RWPE1 (cell line): ENCODE results near the gene RMRP.
A peak's percentile ranks its signal among the peaks of the same experiment; 100 is the strongest.
"Not testable (repeated sequence)": the region's sequence is repeated elsewhere in the genome, so short reads cannot be mapped to it uniquely, and the experiment has no call there.

Source experiments
- CTCF ChIA-PET: fragments of 350-600 bp; sonication (Branson Sonifier 250); formaldehyde crosslinking; extraction: SDS; loops from one replicate; lab custom pipeline; 2021; lab: Yijun Ruan, JAX
- POLR2A ChIA-PET: fragments of 400-600 bp; formaldehyde crosslinking; extraction: SDS; loops from one replicate; lab custom pipeline; 2020; ENCODE audit warnings: antibody characterized with exemption; ENCODE audit not compliant: low non-redundant PET; lab: Yijun Ruan, JAX
- DNase-seq: peaks from one replicate; pipeline ENCODE4 v3.0.0; 2012; ENCODE audit warnings: low spot score
- H3K27ac ChIP-seq: fragments of 450-650 bp; 2 replicates; pipeline ENCODE4 v1.5.1; 2017
- CTCF ChIP-seq: fragments of 450-650 bp; conservative IDR thresholded peaks from 2 replicates; pipeline ENCODE4 v1.5.1; 2017; ENCODE audit warnings: low read depth, mild to moderate bottlenecking

The RMRP gene

GRCh38 chr9:35618325-35618727, 39.5 kb downstream of the RMRP start, which contains the start of gene CD72:
Gene CD72, minus strand, starts transcription at chr9:35618413. Its CDS starts 110 bp downstream, at chr9:35618303.
- no peak for DNase-seq
- CTCF ChIA-PET, result no interaction called here
- no peak for TF ChIP-seq CTCF
- POLR2A ChIA-PET, result no interaction called here
- no peak within 1 kb of the TSS for H3K27ac ChIP-seq

- ChIA-PET CTCF (interaction anchor here (0.6 kb wide), 1 partner anchor 40 kb away, joined by 3 read pairs; the partner anchor contains the start of gene RMRP), POLR2A (no interaction called here)
- no peak for TF ChIP-seq CTCF
- no peak for DNase-seq
- H3K27ac ChIP-seq, result no peak overlapping the region
These were observed 40.3 kb downstream of the RMRP start for GRCh38 chr9:35617548-35617947.

GRCh38 chr9:35616681-35617459, 40.9 kb downstream of the RMRP start:
- ChIA-PET CTCF (interaction anchor here (0.6 kb wide), 1 partner anchor 41 kb away, joined by 3 read pairs; the partner anchor contains the start of gene RMRP), POLR2A (no interaction called here)
- DNase-seq, result peak; percentile 46
- no peak for TF ChIP-seq CTCF
- no peak overlapping the region for H3K27ac ChIP-seq

GRCh38 chr9:35615981-35616680, 41.7 kb downstream of the RMRP start:
- ChIA-PET CTCF (interaction anchor here (0.6 kb wide), 1 partner anchor 20 kb away, joined by 3 read pairs; no protein-coding TSS in a partner anchor), POLR2A (no interaction called here)
- H3K27ac ChIP-seq, result no peak overlapping the region
- DNase-seq, result no peak
- no peak for TF ChIP-seq CTCF

GRCh38 chr9:35612843-35613242, 45.0 kb downstream of the RMRP start:
- no peak for TF ChIP-seq CTCF
- H3K27ac ChIP-seq, result no peak overlapping the region
- no peak for DNase-seq
- CTCF ChIA-PET, result interaction anchor here (0.7 kb wide), 1 partner anchor 84 kb away, joined by 3 read pairs; no protein-coding TSS in a partner anchor
- POLR2A ChIA-PET, result no interaction called here

GRCh38 chr9:35612066-35612465, 45.8 kb downstream of the RMRP start:
- CTCF ChIA-PET, result interaction anchor here (0.7 to 0.9 kb wide), 2 partner anchors 85 to 92 kb away, joined by 3 read pairs; no protein-coding TSS in a partner anchor
- DNase-seq, POLR2A ChIA-PET, H3K27ac ChIP-seq: not testable (repeated sequence)
